Measurements from ENCODE around the gene STOX2.
A peak's percentile ranks its signal among the peaks of the same experiment; 100 is the strongest.
"Not testable (repeated sequence)": the region's sequence is repeated elsewhere in the genome, so short reads cannot be mapped to it uniquely, and the experiment has no call there.

STOX2 gene

DNA sequence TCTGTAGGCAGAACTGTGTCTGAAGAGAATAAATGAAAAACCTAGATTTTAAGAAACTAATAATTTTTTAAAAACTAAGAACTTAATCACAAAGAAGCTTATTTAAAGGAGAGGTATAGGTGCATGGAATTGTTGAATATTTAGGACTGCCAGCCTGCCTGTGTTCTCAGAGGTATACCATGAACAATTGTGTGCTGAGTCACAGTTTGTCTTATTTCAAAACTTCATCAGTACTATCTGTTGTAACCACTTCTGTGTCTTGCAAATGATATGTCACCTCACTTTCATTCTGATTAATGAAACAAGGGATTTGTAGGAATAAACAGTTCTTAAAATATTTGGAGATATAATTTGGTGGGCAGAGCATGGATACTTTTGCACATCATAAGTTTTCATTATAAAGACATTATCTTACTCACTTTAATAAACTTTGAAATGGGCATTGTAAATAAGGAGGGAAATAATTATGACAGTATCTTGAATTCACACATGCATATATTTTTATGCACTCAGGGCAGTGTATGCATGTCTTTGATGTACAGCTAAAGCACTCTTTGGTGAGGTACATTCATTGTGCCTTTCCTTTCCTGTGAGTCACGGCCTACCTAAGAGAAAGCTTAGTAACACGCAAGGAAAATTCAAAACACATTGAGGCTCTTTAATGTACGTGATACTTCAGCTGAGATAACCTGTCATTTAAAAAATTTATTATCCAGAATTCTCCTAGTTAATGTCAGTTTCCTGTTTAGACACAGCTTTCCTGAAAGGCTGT is 31.7 kb downstream of the STOX2 start:
- no peak for DNase-seq (ENCODE audit: low spot score)

DNA sequence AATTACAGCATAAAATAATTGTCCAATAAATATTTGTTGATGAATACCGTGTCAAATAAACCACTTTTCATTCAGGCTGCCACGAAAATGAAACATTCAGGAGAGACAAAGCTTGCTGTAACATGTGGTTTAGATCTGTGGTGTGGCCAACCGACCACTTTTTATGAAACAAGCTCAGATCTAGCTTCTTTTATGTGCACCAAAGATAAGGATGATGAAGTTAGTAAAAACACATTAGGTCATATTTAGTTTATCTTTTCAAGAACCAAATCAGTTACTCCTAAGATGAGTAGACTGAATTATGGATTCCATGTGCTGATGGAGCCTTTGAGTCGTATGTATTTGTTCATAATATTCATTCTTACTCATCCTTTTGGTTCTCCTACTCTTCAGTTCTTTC is 35.8 kb downstream of the STOX2 start:
- DNase-seq (ENCODE audit: low spot score), result no peak

DNA sequence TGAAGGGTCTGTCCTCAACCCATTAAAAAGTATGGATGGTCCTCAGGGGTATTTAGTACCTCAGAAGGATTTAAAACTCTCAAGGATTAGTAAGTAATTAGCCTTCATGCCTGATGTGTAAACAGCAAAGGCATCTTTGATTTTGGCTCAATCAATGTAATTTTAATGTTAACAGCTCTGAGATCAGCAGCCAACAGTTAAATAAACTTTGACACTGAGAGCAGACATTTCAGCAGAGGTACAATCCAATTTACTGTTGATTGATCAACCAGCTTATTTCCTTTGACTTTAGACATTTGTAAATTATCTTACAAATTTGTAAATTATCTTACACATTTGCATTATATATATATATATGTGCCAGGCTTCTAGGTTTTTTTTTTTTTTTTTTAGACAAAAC is 36.9 kb downstream of the STOX2 start:
- DNase-seq (ENCODE audit: low spot score), result no peak

DNA sequence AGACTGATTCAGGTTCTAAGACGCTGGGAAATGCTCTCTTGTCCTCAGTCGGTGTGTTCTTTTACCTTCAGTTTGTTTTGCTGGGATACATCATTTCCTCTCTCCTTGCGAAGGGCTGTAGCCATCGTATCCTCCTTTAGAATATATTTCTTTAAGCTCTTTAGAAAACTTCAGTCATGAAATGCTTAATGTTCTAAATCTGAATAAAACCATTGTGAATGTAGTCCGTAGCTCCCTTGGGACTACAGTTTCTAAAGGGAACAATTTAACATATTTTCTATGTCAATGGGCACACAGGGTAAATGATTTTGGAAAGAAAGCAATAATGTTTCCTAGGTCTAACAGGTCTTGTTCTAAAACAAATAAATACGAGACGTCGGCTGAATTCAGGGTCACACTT is 40.6 kb downstream of the STOX2 start:
- DNase-seq (ENCODE audit: low spot score), result no peak

DNA sequence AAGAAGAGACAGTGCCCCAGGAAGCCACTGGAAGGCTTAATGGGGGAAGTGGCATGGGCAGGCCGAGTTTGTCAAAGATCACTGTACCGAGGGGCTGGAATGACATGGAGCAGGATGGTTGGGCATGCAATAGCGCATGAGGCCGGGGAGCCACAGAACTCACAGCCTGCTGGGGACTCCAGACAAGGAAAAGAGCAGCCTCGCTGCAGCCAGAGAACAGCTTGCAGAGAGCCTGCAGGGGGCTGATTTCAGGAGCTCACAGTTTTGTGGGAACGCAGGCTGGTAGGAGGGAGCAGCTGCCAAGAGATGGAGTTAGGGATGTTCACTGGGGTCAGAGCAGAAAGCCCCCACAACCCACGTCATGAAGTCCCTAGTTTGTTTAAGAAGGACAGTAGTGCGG is 45.4 kb downstream of the STOX2 start:
- DNase-seq (ENCODE audit: low spot score), result peak; percentile 39

DNA sequence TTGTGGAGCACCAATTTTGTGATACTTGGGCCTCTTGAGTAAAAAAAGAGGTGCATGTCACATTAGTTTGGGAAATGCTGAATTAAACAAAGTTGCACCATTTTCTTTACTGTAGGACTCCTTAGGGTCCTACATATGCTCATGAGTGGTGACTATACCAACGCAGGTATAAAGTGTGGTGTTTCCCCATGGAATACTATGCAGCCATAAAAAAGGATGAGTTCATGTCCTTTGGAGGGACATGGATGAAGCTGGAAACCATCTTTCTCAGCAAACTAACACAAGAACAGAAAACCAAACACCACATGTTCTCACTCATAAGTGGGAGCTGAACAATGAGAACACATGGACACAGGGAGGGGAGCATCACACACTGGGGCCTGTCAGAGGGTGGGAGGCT is 47.5 kb downstream of the STOX2 start:
- DNase-seq (ENCODE audit: low spot score), result not testable (repeated sequence)

DNA sequence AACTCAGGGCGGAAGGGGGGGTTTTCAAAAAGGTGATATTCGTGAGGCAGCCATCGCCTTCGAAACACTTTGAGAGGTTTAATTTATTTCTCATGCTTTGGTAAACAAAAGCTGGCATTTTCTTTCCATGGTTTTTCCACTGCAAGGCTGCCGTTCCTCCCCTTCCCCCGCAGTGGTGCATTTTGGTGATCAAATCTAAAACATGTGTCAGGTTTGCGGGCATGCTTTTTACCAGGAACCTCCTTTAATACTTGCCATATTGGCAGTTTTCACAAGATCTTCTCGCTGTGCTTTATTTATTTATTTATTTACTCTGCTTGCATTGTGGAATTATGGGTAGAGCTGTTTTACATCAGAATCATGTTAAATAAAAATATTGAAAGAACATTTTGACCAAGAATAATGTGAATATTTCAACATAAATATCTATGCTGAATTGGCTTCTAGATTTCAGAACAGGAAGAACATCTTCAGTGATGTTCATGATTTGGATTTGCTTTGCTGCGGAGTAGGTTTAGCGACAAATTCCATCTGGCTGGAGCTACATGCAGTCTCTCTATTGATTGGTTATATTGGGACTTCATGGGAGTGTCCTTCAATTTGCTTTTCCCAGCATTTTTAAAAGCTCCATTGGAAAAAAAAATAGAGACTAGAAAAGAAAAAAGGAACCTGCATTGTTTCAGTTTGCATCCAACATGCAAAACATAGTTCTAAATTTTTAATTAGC is 54.4 kb downstream of the STOX2 start:
- DNase-seq (ENCODE audit: low spot score), result peak; percentile 30

DNA sequence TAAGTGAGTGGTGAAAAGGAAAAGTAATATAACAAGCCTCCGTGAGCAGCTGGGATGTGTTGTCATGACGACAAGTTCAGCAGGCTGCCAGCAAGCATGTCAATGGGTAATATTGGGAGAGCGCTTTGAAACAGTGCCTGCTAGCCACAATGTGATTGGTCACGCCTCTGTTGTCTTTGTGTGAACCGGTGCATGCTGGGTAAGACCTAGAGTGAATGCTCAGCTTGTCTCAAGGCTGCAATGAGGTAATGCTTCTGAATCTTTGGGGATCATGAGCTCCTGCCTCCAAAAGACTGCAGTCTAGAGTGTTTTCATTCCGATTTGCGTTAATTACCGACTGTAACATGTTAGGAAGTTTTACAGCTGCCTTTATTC is 54.9 kb downstream of the STOX2 start:
- peak; percentile 94 for DNase-seq (ENCODE audit: low spot score)

DNA sequence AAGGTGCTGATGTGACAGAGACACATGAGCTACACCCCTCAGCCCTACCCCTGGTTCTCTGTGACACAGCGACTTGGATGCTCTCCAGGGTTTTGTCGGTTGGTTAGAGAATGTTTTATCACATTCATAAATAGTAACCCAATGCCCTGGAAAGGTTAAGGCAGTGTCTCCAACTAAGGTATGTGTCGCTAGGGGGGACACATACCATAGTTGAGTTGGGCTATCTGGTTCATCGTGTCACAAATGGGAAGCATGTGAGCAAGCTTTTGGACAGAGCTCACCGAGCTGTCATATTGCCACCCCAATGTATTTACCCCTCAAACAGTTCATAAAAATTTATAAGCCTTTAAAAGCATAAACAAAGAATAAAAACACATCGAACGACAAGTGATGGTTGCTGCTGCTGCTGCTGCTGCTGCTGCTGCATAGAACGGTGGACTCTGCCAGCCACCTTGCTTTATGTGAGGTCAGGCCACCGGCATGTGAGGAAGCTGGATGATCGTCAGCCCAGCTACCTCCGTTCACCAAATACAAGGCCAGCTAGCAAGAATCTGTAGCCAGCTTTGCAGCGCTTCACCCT is 55.9 kb downstream of the STOX2 start:
- peak; percentile 42 for DNase-seq (ENCODE audit: low spot score)

DNA sequence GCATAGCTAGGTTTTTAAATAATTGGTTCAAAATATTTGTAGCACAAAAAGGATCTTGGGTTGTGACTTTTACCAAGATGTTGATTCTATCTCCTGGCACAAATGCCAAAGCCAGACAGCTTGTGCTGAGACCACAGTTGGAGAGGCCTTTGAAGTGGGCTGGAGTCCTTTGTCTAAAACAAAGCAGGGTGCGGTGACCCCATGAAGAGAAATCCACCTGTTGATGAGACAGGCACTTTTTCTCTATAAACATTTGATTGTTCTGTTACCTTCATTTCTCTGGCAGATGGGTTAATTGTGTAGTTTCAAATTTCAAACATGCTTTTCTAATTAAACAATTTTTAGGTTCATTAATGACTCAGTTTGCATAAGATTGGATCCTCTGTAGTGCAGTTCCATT is 56.7 kb downstream of the STOX2 start:
- no peak for DNase-seq (ENCODE audit: low spot score)

DNA sequence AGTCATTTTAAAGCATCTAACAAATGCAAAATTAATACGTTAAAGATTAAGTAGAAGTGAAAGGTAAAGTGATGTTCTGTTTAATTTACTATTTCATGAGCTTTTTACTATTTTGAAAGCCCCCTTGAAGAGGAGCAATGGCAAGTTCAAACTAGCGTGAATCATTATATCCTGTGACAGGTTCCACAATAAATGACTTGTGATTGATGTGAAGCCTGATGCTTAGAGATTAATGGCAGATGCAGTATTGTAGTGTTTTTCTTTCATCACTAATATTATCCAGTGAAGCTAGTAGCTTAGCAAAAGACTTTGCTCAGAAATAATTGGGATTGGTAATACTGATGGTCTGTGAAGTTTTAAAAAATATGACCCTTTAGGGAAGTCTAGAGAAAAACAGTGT is 57.3 kb downstream of the STOX2 start:
- DNase-seq (ENCODE audit: low spot score), result no peak

DNA sequence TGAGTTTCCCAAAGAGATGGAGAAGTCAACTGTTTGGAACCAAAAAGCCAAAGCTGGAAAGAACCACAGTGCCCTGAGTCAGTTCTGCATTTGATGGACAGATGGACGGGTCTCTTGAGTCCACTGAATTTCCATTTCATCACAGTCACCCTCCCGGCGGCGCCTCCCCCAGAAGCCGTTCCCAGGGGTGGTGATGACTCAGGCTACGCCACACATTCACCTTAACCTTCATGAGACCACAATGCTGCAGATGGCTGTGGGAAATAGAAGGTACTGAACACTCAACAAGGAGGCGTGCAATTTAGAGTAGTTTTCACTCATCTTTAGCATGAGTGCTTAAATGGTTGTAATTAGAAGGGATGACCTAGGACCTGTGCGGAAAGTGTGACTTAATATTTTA is 61.3 kb downstream of the STOX2 start:
- DNase-seq (ENCODE audit: low spot score), result no peak

DNA sequence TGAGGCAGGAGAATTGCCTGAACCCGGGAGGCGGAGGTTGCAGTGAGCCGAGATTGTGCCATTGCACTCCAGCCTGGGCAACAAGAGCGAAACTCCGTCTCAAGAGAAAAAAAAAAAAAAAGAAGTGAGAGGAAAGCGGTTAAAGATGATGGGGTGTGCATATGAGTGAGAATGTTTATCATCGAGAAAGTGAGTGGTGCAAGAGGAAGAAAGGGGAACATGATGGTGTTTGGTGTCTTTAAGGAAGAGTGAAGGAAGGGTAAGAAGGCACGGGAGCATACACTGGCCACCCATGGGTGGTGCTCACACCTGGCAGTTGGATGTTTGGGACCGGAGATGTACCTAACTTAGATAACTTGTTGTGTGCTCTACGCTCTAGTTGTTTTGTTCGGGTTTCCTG is 62.2 kb downstream of the STOX2 start:
- no peak for DNase-seq (ENCODE audit: low spot score)

DNA sequence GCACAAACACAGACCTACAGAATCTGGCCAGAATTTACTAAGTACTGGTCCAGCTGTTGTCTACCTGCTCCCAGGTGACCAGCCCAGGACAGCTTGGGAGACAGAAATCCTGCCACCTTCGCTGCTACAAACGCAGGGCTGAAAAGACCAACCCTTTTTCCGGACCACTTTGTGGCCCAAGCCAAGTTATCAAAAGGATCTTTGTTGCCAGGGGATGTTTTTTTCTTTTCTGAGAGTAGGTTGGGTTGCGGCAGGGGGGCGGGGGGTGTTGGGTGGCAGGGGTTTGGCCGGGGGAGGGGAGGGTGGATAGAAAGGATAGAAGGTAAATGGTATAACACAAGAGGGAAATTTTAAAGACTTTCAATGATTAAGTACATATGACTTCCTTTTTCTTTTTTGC is 63.4 kb downstream of the STOX2 start:
- DNase-seq (ENCODE audit: low spot score), result no peak

DNA sequence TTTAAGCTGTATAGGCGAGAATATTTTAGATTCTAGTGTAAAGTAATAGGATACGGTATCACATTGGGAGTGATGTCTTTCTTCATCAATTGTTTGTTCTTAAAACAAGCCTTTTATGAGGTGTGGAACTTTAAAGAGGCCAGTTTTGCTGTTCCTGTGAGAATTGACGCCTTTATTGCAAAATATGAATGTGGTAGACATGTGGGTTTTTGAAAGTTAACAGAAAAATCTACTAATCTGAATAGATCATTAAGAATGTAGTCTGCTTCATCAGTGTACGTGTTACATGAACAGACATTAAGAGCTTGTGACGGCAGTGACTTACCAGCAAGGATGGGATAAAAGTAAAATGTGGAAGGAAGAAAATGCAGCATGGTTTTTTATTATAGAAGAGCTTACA is 63.8 kb downstream of the STOX2 start:
- no peak for DNase-seq (ENCODE audit: low spot score)

DNA sequence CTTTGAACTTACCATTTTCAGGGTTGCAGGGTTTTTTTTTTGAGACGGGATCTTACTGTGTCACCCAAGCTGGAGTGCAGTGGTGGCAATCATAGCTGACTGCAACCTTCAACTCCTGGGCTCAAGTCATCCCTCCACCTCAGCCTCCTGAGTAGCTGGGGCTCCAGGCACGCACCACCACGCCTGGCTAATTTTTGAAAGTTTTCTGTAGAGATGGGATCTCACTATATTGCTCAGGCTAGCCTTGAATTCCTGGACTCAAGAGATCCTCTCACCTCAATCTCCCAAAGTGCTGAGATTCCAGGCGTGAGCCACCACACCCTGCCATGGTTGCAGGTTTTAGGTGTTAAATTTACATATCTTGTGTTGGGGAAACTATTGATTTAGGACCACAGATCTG is 64.5 kb downstream of the STOX2 start:
- no peak for DNase-seq (ENCODE audit: low spot score)

DNA sequence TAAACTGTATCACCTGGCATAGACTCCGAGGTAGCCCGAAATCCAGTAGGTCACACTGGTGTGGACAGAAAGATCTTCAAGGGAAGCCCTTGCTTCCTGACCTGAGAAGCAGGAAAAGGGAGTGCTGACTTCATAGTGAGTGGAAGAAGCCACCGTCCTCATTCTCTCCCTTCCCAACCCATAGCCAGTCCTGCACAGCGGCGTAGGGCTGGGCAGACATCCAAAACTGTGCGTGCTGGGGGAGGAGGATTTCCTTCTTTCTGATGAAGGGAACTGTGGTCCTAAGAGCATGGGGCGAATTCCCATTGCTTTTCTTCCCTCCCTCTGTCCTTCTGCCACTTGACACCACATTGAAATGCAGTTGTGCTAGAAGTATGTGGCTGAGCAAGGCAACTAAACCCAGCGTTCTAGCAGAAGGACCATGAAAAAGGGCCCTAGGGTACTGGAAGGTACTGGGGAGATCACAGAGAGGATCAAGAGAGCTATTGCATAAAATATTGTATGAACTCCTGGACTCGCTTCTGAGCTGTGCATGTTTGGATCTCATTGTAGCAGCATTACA is 66.9 kb downstream of the STOX2 start:
- DNase-seq (ENCODE audit: low spot score), result peak; percentile 18

DNA sequence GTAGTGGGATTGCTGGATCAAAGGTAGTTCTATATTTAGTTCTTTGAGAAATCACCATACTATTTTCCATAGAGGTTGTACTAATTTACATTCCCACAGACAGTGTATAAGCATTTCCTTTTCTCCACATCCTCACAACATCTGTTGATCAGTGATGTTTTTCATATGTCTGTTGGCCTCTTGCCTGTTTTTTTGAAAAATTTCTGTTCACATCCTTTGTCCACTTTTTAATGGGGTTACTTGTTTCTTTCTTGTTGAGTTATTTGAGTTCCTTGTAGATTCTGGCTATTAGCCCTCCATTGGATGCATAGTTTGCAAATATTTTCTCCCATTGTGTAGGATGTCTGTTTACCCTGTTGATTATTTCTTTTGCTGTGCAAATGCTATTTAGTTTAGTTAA is 72.6 kb downstream of the STOX2 start:
- no peak for DNase-seq (ENCODE audit: low spot score)

DNA sequence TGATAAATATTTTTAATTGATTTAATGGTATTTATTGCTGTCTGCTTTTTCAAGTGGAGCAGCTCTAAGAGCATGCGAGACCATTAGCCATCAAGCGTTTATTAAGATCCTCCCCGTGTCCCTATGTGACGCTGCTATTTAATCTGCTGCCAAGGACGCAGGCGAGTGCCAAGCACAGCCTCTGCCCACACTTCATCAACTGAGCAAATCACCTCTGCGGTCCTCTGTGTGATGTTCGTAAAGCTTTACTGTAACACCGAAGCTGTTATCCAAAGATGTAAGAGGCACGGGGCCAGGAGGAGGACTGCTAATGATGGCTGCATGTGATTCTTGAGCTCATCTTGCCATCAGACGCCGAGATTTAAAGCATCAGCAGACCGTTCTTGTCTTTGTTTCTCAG is 79.5 kb downstream of the STOX2 start:
- DNase-seq (ENCODE audit: low spot score), result peak; percentile 57

DNA sequence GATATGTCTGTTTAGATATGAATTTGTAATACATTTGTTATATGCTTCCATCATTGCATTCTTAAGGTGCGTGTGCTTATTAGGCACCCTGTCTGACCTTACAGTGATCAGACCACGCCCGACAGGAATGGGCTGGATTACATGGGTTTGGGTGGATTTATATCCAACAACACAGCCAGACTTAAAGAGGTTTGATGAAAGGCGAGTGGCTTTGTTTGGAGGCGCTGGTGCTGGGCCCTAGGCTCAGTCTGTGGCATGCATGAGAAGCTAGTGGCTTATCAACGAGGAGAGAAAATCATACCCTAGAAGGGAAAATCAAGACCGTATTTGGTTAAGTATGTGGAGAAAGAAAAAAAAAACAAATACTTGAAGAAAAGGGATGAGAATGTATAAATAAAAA is 80.7 kb downstream of the STOX2 start:
- DNase-seq (ENCODE audit: low spot score), result no peak

DNA sequence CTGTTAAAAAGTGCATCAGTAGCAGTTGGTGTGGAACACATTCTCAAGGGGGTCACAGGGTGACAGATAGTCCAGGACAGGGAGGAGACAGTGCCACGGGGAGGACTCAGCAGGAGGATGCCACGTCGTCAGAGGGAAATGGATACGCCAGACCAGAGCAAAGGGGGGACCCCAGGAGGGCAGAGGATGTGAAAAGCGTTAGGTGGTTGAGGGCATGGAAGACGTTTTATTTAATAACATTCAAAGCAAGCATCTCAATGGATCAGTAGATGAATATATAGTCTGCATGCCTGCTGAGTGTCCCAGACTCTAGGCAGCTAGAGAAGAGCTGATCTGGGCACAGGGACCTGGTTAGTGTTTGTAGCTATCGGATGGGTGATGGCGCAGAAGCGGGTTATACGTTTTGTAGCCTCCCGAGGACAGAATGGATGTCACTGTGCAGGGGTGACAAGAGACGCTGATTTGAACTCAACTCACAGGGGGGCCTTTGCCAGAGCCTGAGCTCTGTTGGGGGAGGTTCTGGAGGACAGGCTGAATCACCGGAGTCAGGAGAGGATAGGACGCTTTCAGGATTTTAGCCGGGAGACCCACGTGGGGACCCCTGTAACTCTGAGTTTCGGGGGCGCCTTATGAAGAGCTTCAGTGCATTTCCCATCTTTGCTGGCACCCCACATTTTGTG is 81.3 kb downstream of the STOX2 start:
- DNase-seq (ENCODE audit: low spot score), result peak; percentile 9

All from cerebellar cortex (tissue), 1 donor.